ENCODE results near the gene TASOR2.

DNA sequence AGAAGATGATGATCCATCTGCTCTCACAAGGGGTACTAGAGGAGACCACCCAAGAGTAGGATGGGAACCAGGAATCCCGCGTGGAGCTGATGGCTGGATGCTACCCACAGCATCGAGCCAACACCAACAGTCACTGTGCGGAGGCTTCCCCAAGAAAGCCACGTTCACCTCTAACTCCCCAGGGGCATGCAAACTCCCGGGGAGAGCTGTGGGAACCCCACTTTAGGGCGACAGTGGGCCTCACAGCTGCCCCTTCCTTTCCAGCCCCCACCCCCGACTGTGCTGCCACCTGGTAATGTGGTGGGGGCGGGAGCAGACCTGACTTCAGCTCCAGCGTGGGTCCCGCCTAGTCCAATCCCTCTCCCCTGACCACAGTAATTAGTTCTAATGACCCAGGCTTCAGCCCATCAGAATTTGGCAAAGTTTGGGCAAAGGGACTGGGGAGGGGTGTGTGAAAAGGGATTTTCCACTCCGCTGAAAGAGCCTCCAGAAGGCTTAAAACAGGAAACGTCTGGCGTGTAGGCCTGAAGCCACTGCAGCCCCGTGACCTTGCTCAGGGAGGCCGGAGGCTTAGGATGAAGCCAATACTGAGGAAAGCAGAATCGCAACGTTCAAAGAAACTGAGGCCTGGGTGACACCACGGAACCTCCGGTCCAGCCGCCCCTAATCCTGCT is 38.6 kb upstream of the TASOR2 start:
- TF ChIP-seq, protein P1, sequence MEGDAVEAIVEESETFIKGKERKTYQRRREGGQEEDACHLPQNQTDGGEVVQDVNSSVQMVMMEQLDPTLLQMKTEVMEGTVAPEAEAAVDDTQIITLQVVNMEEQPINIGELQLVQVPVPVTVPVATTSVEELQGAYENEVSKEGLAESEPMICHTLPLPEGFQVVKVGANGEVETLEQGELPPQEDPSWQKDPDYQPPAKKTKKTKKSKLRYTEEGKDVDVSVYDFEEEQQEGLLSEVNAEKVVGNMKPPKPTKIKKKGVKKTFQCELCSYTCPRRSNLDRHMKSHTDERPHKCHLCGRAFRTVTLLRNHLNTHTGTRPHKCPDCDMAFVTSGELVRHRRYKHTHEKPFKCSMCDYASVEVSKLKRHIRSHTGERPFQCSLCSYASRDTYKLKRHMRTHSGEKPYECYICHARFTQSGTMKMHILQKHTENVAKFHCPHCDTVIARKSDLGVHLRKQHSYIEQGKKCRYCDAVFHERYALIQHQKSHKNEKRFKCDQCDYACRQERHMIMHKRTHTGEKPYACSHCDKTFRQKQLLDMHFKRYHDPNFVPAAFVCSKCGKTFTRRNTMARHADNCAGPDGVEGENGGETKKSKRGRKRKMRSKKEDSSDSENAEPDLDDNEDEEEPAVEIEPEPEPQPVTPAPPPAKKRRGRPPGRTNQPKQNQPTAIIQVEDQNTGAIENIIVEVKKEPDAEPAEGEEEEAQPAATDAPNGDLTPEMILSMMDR (IDR thresholded peaks at IDR 0.05), result no peak
- TF ChIP-seq EP300 (IDR thresholded peaks at IDR 0.05) (no peak), POLR2AphosphoS5 (IDR thresholded peaks at IDR 0.05) (no peak), POLR2A (IDR thresholded peaks at IDR 0.05) (no peak)

Data from stomach (tissue), 4 donors.